Neural progenitor cell (in vitro differentiated cells): ENCODE results near the gene LIPC.

Source experiments
- CTCF ChIP-seq: fragments of 200-600 bp; sonication (generic); IDR thresholded peaks from 2 replicates; pipeline ENCODE4 v1.5.1; 2017; ENCODE audit warnings: antibody characterized with exemption, mild to moderate bottlenecking
- EZH2 ChIP-seq: fragments of 200-600 bp; sonication (generic); IDR thresholded peaks from 2 replicates; pipeline ENCODE4 v1.6.1; 2017; ENCODE audit warnings: antibody characterized with exemption, mild to moderate bottlenecking, moderate library complexity
- EZH2phosphoT487 ChIP-seq: fragments of 200-600 bp; sonication (generic); IDR thresholded peaks from 2 replicates; pipeline ENCODE4 v1.6.1; 2017; ENCODE audit warnings: antibody characterized with exemption

DNA sequence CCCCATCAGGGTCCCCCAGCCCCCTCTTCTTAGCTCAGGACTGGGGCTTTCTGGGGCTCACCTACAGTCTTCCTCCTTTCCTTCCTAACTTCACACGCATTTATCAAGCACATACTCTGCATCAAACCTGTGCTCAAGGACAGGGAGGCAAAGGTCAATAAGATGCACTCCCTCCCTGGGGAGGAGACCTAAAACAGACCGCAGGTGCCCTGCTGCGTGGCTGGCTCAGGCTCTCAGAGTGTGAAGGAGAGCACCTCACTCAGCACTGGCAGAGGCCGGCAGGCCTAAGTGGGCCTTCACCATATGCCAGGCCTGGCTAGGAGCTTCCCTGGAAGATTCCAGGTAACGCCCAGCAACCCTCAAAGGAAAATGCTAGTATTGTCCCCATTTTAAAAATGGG is 16.5 kb downstream of the LIPC start:
- TF ChIP-seq CTCF (no peak), EZH2 (no peak), EZH2phosphoT487 (no peak)
